Stimulated activated CD8-positive, alpha-beta memory T cell treated with anti-CD3 and anti-CD28 coated beads, Interleukin-12 subunit alpha, Interleukin-12 subunit beta, amount 100 ng/mL, for 24 hours (primary cell): ENCODE measurements around the gene TRMT61A.

Source experiments
- DNase-seq: peaks from one replicate; pipeline ENCODE4 v3.0.0-alpha.2; 2020; ENCODE audit errors: extremely low read depth

Gene TRMT61A

GRCh38 chr14:103535081-103535890 is 6.3 kb downstream of the TRMT61A start:
- no peak for DNase-seq

- no peak for DNase-seq
These were observed 7.0 kb downstream of the TRMT61A start for GRCh38 chr14:103535891-103536565.

GRCh38 chr14:103536693-103537092 is 7.7 kb downstream of the TRMT61A start:
- no peak for DNase-seq

GRCh38 chr14:103537175-103537990 is 8.4 kb downstream of the TRMT61A start:
- no peak for DNase-seq

- DNase-seq, result no peak
These were observed 9.5 kb downstream of the TRMT61A start for GRCh38 chr14:103538291-103539055.

GRCh38 chr14:103539056-103539825 is 10.2 kb downstream of the TRMT61A start:
- DNase-seq, result no peak

GRCh38 chr14:103540821-103541708 is 12.1 kb downstream of the TRMT61A start:
- no peak for DNase-seq

GRCh38 chr14:103541709-103542604 is 13.0 kb downstream of the TRMT61A start:
- no peak for DNase-seq

- no peak for DNase-seq
These were observed 13.7 kb downstream of the TRMT61A start for GRCh38 chr14:103542605-103543088.

GRCh38 chr14:103543140-103543539 is 14.1 kb downstream of the TRMT61A start:
- DNase-seq, result no peak

GRCh38 chr14:103543721-103544387 is 14.9 kb downstream of the TRMT61A start:
- no peak for DNase-seq

- no peak for DNase-seq
These were observed 15.6 kb downstream of the TRMT61A start for GRCh38 chr14:103544388-103545218.

GRCh38 chr14:103545219-103545914 is 16.4 kb downstream of the TRMT61A start:
- no peak for DNase-seq

GRCh38 chr14:103545915-103546651 is 17.1 kb downstream of the TRMT61A start:
- no peak for DNase-seq

GRCh38 chr14:103546652-103547454 is 17.9 kb downstream of the TRMT61A start:
- peak; percentile 39 for DNase-seq
